ENCODE data around the gene DNAJC16. TPM values are rescaled to one million over a fixed set of nuclear protein-coding genes. Genes with fewer than 3 reads are reported as not detected.
A peak's percentile ranks its signal among the peaks of the same experiment; 100 is the strongest.

DNAJC16 gene
- total RNA-seq, 4 donors from 2014 or later, result 20.0 to 43.1 (median 22.6) TPM

DNA sequence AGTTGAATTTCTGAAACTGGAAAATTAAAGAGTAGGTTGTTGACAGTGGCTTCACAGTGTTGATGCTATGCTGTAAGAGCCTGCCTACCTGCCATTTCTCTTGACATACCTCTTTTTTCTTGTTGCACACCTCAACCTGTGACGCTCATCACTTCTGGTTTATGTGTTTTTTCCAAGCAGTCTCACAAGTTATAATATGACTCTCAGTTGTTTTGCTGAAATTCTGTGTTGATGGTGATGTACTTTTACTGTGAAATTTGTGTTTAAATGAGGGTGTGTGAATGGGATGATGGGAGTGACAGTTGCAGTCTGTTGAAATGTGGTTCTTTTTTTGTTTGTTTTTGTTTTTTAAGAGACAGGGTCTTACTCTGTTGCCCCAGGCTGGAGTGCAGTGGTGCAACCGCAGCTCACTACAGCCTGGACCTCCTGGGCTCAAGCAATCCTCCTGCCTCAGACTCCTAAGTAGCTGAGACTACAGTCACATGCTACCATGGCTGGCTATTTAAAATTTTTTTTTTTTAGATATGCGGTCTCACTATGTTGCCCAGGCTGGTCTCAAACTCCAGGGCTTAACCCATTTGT is 97.6 kb downstream of the DNAJC16 start:
- ATAC-seq, result no peak
- no peaks in the 10 kb centered on the region for H3K9me3 ChIP-seq
- no peaks in the 10 kb centered on the region for H3K27me3 ChIP-seq
- peak overlapping the region; percentile 93 to 98 (median 95) for H3K27ac ChIP-seq
- TF ChIP-seq, protein P1, sequence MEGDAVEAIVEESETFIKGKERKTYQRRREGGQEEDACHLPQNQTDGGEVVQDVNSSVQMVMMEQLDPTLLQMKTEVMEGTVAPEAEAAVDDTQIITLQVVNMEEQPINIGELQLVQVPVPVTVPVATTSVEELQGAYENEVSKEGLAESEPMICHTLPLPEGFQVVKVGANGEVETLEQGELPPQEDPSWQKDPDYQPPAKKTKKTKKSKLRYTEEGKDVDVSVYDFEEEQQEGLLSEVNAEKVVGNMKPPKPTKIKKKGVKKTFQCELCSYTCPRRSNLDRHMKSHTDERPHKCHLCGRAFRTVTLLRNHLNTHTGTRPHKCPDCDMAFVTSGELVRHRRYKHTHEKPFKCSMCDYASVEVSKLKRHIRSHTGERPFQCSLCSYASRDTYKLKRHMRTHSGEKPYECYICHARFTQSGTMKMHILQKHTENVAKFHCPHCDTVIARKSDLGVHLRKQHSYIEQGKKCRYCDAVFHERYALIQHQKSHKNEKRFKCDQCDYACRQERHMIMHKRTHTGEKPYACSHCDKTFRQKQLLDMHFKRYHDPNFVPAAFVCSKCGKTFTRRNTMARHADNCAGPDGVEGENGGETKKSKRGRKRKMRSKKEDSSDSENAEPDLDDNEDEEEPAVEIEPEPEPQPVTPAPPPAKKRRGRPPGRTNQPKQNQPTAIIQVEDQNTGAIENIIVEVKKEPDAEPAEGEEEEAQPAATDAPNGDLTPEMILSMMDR (IDR thresholded peaks at IDR 0.05 in 4 of 5, conservative IDR thresholded peaks at IDR 0.05 in 1 of 5), result no peak
- no peak for TF ChIP-seq POLR2A (IDR thresholded peaks at IDR 0.05)
- no peak for DNase-seq
- H3K36me3 ChIP-seq, result no peaks in the 10 kb centered on the region
- intact Hi-C loops (cut with DNase I; ENCODE audit: low total_unique reads), result loop anchor here (10.0 kb wide), 1 partner anchor 211 kb away; no protein-coding TSS in a partner anchor
- in situ Hi-C loops (cut with MboI; ENCODE audit: low sequenced_read_pairs in 4 of 4), result no loop called here
- no peak overlapping the region for H3K4me3 ChIP-seq
- peaks cover 88 to 94% of the 10 kb centered on the region in 2 donors for H3K4me1 ChIP-seq

DNA sequence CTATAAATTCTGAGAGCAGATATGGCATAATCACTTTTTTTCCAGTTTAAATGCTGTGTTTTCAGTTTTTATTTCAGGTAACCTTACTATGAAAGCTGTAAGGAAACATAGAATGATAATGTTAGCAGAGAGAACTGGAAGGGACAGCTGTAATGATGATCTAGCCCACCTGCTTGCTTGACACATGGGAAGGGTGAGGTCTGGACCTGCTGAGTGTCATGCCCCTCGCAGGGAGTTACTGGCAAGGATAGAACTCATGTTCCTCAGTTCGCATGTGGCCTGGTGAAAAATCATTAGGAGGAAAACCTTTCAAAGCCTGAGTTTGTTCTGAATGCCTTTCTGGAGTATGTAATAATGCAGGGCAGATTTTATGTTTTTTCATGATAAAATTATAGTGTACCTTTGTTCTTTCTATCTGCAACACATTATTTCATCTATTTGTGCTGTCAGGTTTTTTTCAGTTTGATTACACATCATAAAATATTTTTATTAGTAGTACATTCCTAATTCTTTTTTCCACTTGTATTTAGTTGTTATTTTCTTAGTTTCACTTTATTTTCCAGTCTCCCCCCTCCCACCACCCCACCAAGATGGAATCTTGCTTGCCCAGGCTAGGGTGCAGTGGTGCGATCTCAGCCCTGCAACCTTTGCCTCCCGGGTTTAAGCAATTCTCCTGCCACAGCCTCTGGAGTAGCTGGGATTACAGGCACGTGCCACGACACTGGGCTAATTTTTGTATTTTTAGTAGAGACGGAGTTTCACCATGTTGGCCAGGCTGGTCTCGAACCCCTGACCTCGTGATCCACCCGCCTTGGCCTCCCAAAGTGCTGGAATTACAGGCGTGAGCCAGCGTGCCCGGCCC is 98.6 kb downstream of the DNAJC16 start:
- Histone ChIP-seq H3K9me3 (no peaks in the 10 kb centered on the region), H3K4me1 (peaks cover 84 to 97% of the 10 kb centered on the region in 2 donors), H3K27ac (peak overlapping the region; percentile 93 to 98 (median 95)), H3K4me3 (no peak overlapping the region), H3K36me3 (no peaks in the 10 kb centered on the region), H3K27me3 (no peaks in the 10 kb centered on the region)
- intact Hi-C loops (cut with DNase I; ENCODE audit: low total_unique reads) (loop anchor here (10.0 kb wide), 1 partner anchor 210 kb away; no protein-coding TSS in a partner anchor), in situ Hi-C loops (cut with MboI; ENCODE audit: low sequenced_read_pairs in 4 of 4) (no loop called here)
- peak in 1 of 2 donors; percentile 31 for DNase-seq
- no peak for ATAC-seq
- peak; percentile 32 to 41 for TF ChIP-seq POLR2A (IDR thresholded peaks at IDR 0.05)
- TF ChIP-seq, protein P1 (IDR thresholded peaks at IDR 0.05 in 4 of 5, conservative IDR thresholded peaks at IDR 0.05 in 1 of 5), result no peak

Other genes starting within 250 kb of the DNAJC16 start
- gene EFHD2, start 117.0 kb upstream of the DNAJC16 start, total RNA-seq, result 1 to 10 TPM; 2.9 to 8.1 (median 5.3) TPM
- 10 to 100 TPM in 1 of 4 donors, not detected in 3; 67.3 TPM for gene CTRC, start 88.4 kb upstream of the DNAJC16 start, total RNA-seq
- gene CELA2A, start 70.1 kb upstream of the DNAJC16 start, total RNA-seq, result not detected
- gene CELA2B, start 50.7 kb upstream of the DNAJC16 start, total RNA-seq, result not detected
- gene CASP9, start 2.6 kb upstream of the DNAJC16 start, total RNA-seq, result 1 to 10 TPM; 5.2 to 9.6 (median 8.0) TPM
- 1 to 10 TPM in 3 of 4 donors, under 1 TPM in 1; 0.85 to 2.6 (median 2.0) TPM for gene AGMAT, start 58.2 kb downstream of the DNAJC16 start, total RNA-seq
- 10 to 100 TPM; 19.0 to 86.7 (median 34.2) TPM for gene DDI2, start 90.6 kb downstream of the DNAJC16 start, total RNA-seq
- gene PLEKHM2, start 157.5 kb downstream of the DNAJC16 start, total RNA-seq, result 100 to 1,000 TPM in 3 of 4 donors, 10 to 100 TPM in 1; 86.7 to 170 (median 144) TPM
- gene SLC25A34, start 209.4 kb downstream of the DNAJC16 start, total RNA-seq, result 10 to 100 TPM in 3 of 4 donors, 1 to 10 TPM in 1; 7.8 to 17.2 (median 13.8) TPM
- gene TMEM82, start 215.7 kb downstream of the DNAJC16 start, total RNA-seq, result under 1 TPM in 1 of 4 donors, not detected in 3; 0.33 TPM
- 1 to 10 TPM; 1.4 to 3.9 (median 3.8) TPM for gene FBLIM1, start 231.9 kb downstream of the DNAJC16 start, total RNA-seq

Data from gastrocnemius medialis (tissue), 4 donors.